NCI-H1436 (cell line): ENCODE results near the gene ARHGAP25.

Source experiments
- DNase-seq: peaks from one replicate; lab custom pipeline; 2025; lab: John Stamatoyannopoulos, UW

The ARHGAP25 gene

GRCh38 chr2:68734688-68735525, at the start of gene ARHGAP25:
ARHGAP25 (plus strand) TSS chr2:68734811; CDS start chr2:68735200, 389 bp downstream.
- DNase-seq = no peak

GRCh38 chr2:68686178-68686577, 48.4 kb upstream of the ARHGAP25 start:
- no peak for DNase-seq

GRCh38 chr2:68687018-68687417, 47.6 kb upstream of the ARHGAP25 start:
- no peak for DNase-seq

GRCh38 chr2:68689553-68690537, 44.8 kb upstream of the ARHGAP25 start:
- DNase-seq = no peak

- DNase-seq = no peak
These were observed 43.8 kb upstream of the ARHGAP25 start for GRCh38 chr2:68690851-68691250.

GRCh38 chr2:68692511-68692910, 42.1 kb upstream of the ARHGAP25 start:
- DNase-seq = no peak

- DNase-seq = no peak
These were observed 40.7 kb upstream of the ARHGAP25 start for GRCh38 chr2:68693951-68694350.

GRCh38 chr2:68695971-68696370, 38.6 kb upstream of the ARHGAP25 start:
- no peak for DNase-seq

- no peak for DNase-seq
These were observed 38.1 kb upstream of the ARHGAP25 start for GRCh38 chr2:68696554-68696953.

- DNase-seq = peak; percentile 90
These were observed 35.8 kb upstream of the ARHGAP25 start for GRCh38 chr2:68698567-68699377.

- DNase-seq = no peak
These were observed 34.1 kb upstream of the ARHGAP25 start for GRCh38 chr2:68700560-68700959.

- no peak for DNase-seq
These were observed 28.0 kb upstream of the ARHGAP25 start for GRCh38 chr2:68706637-68707036.

- no peak for DNase-seq
These were observed 26.0 kb upstream of the ARHGAP25 start for GRCh38 chr2:68708629-68709028.

GRCh38 chr2:68709421-68709911, 25.1 kb upstream of the ARHGAP25 start:
- DNase-seq = peak; percentile 30

GRCh38 chr2:68710336-68710735, 24.3 kb upstream of the ARHGAP25 start:
- no peak for DNase-seq

- no peak for DNase-seq
These were observed 23.9 kb upstream of the ARHGAP25 start for GRCh38 chr2:68710756-68711155.

GRCh38 chr2:68714866-68715265, 19.7 kb upstream of the ARHGAP25 start:
- no peak for DNase-seq

- DNase-seq = peak; percentile 38
These were observed 19.1 kb upstream of the ARHGAP25 start for GRCh38 chr2:68715353-68716041.

GRCh38 chr2:68716604-68717304, 17.9 kb upstream of the ARHGAP25 start:
- no peak for DNase-seq

- DNase-seq = no peak
These were observed 17.3 kb upstream of the ARHGAP25 start for GRCh38 chr2:68717305-68717661.

GRCh38 chr2:68719912-68720311, 14.7 kb upstream of the ARHGAP25 start:
- no peak for DNase-seq
